Fibroblast of lung (primary cell): Measurements from ENCODE around the gene PCDH12. TPM values are rescaled to one million over a fixed set of nuclear protein-coding genes. Genes with fewer than 3 reads are reported as not detected.

Experiments used
- DNase-seq, 2 donors: peaks; one replicate each; pipeline versions ENCODE4 v3.0.0 to v3.0.0-alpha.2; 2010; ENCODE audit warnings: low read depth in 2 of 2
- H2AFZ ChIP-seq: 2 replicates; pipeline ENCODE4 v1.5.1; 2012; ENCODE audit warnings: low read length, control low read depth, inconsistent platforms
- H3K27ac ChIP-seq: 2 replicates; pipeline ENCODE4 v1.5.1; 2011; ENCODE audit warnings: low read length, control low read depth; ENCODE audit not compliant: insufficient read depth
- H3K27me3 ChIP-seq: 2 replicates; pipeline ENCODE4 v1.5.1; 2011; ENCODE audit warnings: mild to moderate bottlenecking, low read length; ENCODE audit not compliant: control insufficient read depth, insufficient read depth
- H3K36me3 ChIP-seq: 2 replicates; pipeline ENCODE4 v1.5.1; 2011; ENCODE audit warnings: low read length; ENCODE audit not compliant: control insufficient read depth, insufficient read depth
- H3K4me1 ChIP-seq: 2 replicates; pipeline ENCODE4 v1.5.1; 2011; ENCODE audit warnings: low read length; ENCODE audit not compliant: control insufficient read depth, insufficient read depth; ENCODE audit errors: extremely low read depth
- H3K4me2 ChIP-seq: 2 replicates; pipeline ENCODE4 v1.5.1; 2011; ENCODE audit warnings: low read length, control low read depth; ENCODE audit not compliant: insufficient read depth; ENCODE audit errors: extremely low read depth
- H3K4me3 ChIP-seq, 4 experiments: fragments of 200-600 bp in 1 of 4; sonication (generic) in 1 of 4; replicated peaks in 1 of 4; 2 replicates each; pipeline ENCODE4 v1.5.1; 2011 to 2016; ENCODE audit warnings: low read length in 4 of 4, low read depth in 3 of 4, mild to moderate bottlenecking in 3 of 4, control low read depth in 2 of 4, inconsistent platforms in 1 of 4, mixed read lengths in 1 of 4; ENCODE audit not compliant: insufficient read depth in 1 of 4; ENCODE audit errors: control extremely low read depth in 1 of 4
- H3K79me2 ChIP-seq: 2 replicates; pipeline ENCODE4 v1.5.1; 2012; ENCODE audit warnings: mild to moderate bottlenecking, low read length, inconsistent platforms; ENCODE audit not compliant: control insufficient read depth, insufficient read depth
- H3K9ac ChIP-seq: 2 replicates; pipeline ENCODE4 v1.5.1; 2011; ENCODE audit warnings: mild to moderate bottlenecking, low read length, control low read depth; ENCODE audit not compliant: insufficient read depth
- H3K9me3 ChIP-seq: 2 replicates; pipeline ENCODE4 v1.5.1; 2012; ENCODE audit warnings: low read depth, low read length; ENCODE audit not compliant: control insufficient read depth, insufficient read depth
- H4K20me1 ChIP-seq: 2 replicates; pipeline ENCODE4 v1.5.1; 2011; ENCODE audit warnings: low read length; ENCODE audit not compliant: control insufficient read depth, insufficient read depth; ENCODE audit errors: extremely low read depth
- EZH2 ChIP-seq: IDR thresholded peaks from 2 replicates; pipeline ENCODE4 v1.5.1; 2012; ENCODE audit warnings: low read length, control low read depth, mild to moderate bottlenecking; ENCODE audit errors: missing control alignments
- polyA plus RNA-seq, 2 donors: library from polyadenylated mRNA; depleted of rRNA in 1 of 2; stranded (reverse) in 1 of 2; unstranded in 1 of 2; fragments of >200 nt; gene quantifications; 2 replicates each; pipeline ENCODE4 v1.2.1, GENCODE V29; 2011 to 2012; ENCODE audit warnings: missing spikeins in 1 of 2
- total RNA-seq: library from RNA; depleted of rRNA; stranded (reverse); fragments of >200 nt; gene quantifications from 2 replicates; pipeline ENCODE4 v1.2.1, GENCODE V29; 2014
- TF ChIP-seq, protein P1 (sequence below), 2 donors: IDR thresholded peaks in 1 of 2; conservative IDR thresholded peaks in 1 of 2; 1 replicate in 1 of 2; 2 replicates in 1 of 2; pipeline ENCODE4 v1.5.1; 2011 to 2012; ENCODE audit warnings: low read length in 2 of 2, control low read depth in 1 of 2, inconsistent platforms in 1 of 2, low read depth in 1 of 2, mild to moderate bottlenecking in 1 of 2

The PCDH12 gene
- total and polyA plus RNA-seq, 2 donors (not counting 1 experiment from before 2014, with no cell fraction given) = under 0.01 to 0.02 TPM

DNA sequence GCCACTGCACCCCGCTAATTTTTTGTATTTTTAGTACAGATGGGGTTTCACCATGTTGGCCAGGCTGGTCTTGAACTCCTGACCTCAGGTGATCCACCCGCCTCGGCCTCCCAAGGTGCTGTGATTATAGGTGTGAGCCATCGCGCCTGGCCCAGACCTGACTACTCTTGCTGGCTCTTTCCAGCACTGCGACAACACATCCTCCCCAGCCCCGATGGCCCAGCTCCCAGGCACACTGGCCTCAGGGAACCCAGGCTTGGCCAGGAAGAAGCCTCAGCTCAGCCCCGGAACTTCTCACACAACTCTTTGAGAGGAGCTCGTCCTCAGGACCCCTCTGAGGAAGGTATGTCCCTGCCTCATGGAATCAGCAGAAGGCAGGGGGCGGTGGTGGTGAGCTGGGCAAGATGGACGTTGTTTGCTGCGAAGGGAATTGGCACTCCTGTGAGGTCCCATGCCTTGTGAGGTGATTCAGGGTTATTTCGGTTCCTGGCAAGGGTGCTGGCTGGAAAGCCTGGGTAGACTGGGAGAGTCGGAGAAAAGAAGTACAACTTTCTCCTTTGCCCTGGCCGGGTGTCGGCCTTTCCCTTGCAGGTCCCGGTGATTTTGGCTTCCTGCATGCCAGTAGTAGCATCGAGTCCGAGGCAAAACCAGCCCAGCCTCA lies 28.5 kb downstream of the PCDH12 start:
- H3K4me3 ChIP-seq = no peak overlapping the region
- no peak overlapping the region for H2AFZ ChIP-seq
- H3K27ac ChIP-seq = no peak overlapping the region
- H3K27me3 ChIP-seq = no peaks in the 10 kb centered on the region
- no peaks in the 10 kb centered on the region for H3K9me3 ChIP-seq
- no peaks in the 10 kb centered on the region for H4K20me1 ChIP-seq
- H3K9ac ChIP-seq = no peak overlapping the region
- peaks cover under 1% of the 10 kb centered on the region for H3K4me1 ChIP-seq
- H3K79me2 ChIP-seq = peaks cover 3% of the 10 kb centered on the region
- peaks cover 38% of the 10 kb centered on the region for H3K36me3 ChIP-seq
- no peak for DNase-seq
- TF ChIP-seq EZH2 = no peak
- TF ChIP-seq, protein P1, sequence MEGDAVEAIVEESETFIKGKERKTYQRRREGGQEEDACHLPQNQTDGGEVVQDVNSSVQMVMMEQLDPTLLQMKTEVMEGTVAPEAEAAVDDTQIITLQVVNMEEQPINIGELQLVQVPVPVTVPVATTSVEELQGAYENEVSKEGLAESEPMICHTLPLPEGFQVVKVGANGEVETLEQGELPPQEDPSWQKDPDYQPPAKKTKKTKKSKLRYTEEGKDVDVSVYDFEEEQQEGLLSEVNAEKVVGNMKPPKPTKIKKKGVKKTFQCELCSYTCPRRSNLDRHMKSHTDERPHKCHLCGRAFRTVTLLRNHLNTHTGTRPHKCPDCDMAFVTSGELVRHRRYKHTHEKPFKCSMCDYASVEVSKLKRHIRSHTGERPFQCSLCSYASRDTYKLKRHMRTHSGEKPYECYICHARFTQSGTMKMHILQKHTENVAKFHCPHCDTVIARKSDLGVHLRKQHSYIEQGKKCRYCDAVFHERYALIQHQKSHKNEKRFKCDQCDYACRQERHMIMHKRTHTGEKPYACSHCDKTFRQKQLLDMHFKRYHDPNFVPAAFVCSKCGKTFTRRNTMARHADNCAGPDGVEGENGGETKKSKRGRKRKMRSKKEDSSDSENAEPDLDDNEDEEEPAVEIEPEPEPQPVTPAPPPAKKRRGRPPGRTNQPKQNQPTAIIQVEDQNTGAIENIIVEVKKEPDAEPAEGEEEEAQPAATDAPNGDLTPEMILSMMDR (conservative IDR thresholded peaks at IDR 0.05 in 1 of 2, IDR thresholded peaks at IDR 0.05 in 1 of 2; ENCODE audit: low read depth in 1 of 2, low read length in 2 of 2) = no peak
- H3K4me2 ChIP-seq = no peak overlapping the region

DNA sequence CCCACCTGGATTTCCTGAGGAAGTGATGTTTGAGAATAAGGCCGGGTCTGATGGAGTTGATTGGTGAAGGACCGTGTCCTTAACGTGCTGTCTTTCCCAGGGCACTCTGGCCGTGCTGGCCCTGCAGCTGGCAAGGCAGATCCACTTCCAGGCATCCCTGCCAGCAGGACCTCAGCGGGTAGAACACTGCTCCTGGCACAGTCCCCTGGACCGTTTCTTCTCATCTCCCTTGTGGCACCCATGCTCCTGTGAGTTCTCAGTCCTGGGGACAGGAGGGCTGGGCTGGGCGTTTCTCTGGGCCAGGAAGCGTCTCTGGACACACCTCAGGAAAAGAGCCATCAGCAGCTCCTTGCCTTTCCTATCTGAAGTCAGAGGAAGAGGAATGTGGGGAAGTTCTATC lies 30.0 kb downstream of the PCDH12 start:
- peaks cover 7% of the 10 kb centered on the region for H3K79me2 ChIP-seq
- H3K36me3 ChIP-seq = peaks cover 31% of the 10 kb centered on the region
- TF ChIP-seq, protein P1 (conservative IDR thresholded peaks at IDR 0.05 in 1 of 2, IDR thresholded peaks at IDR 0.05 in 1 of 2; ENCODE audit: low read depth in 1 of 2, low read length in 2 of 2) = no peak
- no peak for TF ChIP-seq EZH2
- no peak overlapping the region for H3K9ac ChIP-seq
- H2AFZ ChIP-seq = no peak overlapping the region
- no peak for DNase-seq
- H3K4me2 ChIP-seq = no peak overlapping the region
- H3K4me3 ChIP-seq = no peak overlapping the region
- no peaks in the 10 kb centered on the region for H3K9me3 ChIP-seq
- no peaks in the 10 kb centered on the region for H3K27me3 ChIP-seq
- peaks cover 5% of the 10 kb centered on the region for H3K4me1 ChIP-seq
- no peak overlapping the region for H3K27ac ChIP-seq
- H4K20me1 ChIP-seq = no peaks in the 10 kb centered on the region

DNA sequence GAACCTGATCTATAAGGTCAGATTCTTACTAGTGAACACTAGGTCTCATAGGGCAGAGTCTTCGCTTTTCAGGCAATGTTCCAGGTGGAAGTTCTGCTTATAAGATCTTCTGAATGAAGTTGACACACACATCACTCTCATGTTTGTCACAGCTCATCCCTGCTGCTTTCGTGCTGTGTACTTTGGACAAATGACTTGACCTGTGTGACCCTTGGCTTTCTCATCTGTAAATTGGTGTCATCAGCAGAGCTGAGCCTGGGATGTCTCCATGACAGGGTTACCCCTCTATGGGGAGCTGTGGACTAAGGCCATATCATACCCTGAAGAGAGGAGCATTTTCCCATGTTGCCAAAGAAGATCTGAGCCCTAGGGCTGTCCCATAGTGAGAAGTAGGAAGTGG lies 31.6 kb downstream of the PCDH12 start:
- peaks cover 6% of the 10 kb centered on the region for H3K4me1 ChIP-seq
- H3K4me3 ChIP-seq = no peak overlapping the region
- H3K4me2 ChIP-seq = no peak overlapping the region
- no peaks in the 10 kb centered on the region for H3K27me3 ChIP-seq
- no peak overlapping the region for H3K27ac ChIP-seq
- no peak for DNase-seq
- no peaks in the 10 kb centered on the region for H3K9me3 ChIP-seq
- no peak overlapping the region for H3K9ac ChIP-seq
- no peaks in the 10 kb centered on the region for H4K20me1 ChIP-seq
- TF ChIP-seq, protein P1 (conservative IDR thresholded peaks at IDR 0.05 in 1 of 2, IDR thresholded peaks at IDR 0.05 in 1 of 2; ENCODE audit: low read depth in 1 of 2, low read length in 2 of 2) = no peak
- TF ChIP-seq EZH2 = no peak
- peaks cover 30% of the 10 kb centered on the region for H3K36me3 ChIP-seq
- no peak overlapping the region for H2AFZ ChIP-seq
- peaks cover 7% of the 10 kb centered on the region for H3K79me2 ChIP-seq
